Fibroblast of the conjunctiva (primary cell): ENCODE measurements around the gene PRODH.
"Not testable (repeated sequence)": the region's sequence is repeated elsewhere in the genome, so short reads cannot be mapped to it uniquely, and the experiment has no call there.

Experiments used
- DNase-seq: peaks from one replicate; pipeline ENCODE4 v3.0.0-alpha.2; 2010; ENCODE audit warnings: low read depth

The PRODH gene

GRCh38 chr22:18954303-18954989, 18.4 kb upstream of the PRODH start:
- not testable (repeated sequence) for DNase-seq

- not testable (repeated sequence) for DNase-seq
Observed at GRCh38 chr22:18953128-18953527, 17.0 kb upstream of the PRODH start.

- no peak for DNase-seq
Observed at GRCh38 chr22:18952022-18952421, 15.9 kb upstream of the PRODH start.

DNA sequence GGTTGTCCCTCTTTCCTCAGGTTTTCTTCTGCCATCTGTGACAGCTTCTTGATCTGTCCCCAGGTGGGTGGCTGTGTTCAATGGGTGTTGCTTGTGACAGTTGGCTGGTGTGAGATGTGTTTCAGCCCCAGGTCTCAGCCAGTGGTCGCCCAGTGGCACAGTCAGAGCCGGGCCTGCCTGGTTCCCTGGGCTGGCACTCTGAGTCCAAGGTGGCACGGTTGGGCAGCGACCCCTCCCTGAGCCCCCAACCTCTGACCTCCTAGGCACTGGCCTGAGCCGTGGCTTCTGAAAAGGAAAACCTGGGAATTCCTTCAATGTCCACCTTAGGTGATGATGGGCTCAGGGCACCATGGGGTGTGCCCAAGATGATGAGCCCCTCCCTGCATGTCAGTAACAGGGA, 14.0 kb upstream of the PRODH start:
- DNase-seq = no peak

- DNase-seq = no peak
Observed at GRCh38 chr22:18947905-18948304, 11.8 kb upstream of the PRODH start.

DNA sequence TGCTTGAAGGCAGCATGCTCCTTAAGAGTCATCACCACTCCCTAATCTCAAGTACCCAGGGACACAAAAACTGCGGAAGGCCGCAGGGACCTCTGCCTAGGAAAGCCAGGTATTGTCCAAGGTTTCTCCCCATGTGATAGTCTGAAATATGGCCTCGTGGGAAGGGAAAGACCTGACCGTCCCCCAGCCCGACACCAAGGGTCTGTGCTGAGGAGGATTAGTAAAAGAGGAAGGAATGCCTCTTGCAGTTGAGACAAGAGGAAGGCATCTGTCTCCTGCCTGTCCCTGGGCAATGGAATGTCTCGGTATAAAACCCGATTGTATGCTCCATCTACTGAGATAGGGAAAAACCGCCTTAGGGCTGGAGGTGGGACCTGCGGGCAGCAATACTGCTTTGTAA, 11.0 kb upstream of the PRODH start:
- DNase-seq = not testable (repeated sequence)

GRCh38 chr22:18938691-18939090, 2.6 kb upstream of the PRODH start:
- not testable (repeated sequence) for DNase-seq

DNA sequence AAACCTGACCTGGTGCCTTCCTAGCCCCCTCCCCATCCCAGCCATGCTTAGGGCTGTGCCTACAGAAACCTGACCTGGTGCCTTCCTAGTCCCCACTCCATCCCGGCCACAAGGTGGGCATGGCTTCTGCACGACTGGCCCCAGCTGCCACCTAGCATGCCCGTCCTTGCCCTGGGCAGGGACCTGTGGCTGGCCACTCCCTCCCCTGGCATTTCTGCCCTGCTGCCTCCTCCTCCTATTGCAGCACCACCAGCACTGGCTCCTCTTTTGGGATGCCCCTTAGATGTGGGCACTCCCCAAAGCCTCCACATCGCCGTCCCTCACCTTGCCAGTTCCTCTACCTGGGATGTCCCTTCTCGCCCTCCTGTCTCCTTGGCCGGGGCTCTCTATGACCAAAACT, 1.4 kb downstream of the PRODH start:
- DNase-seq = not testable (repeated sequence)

DNA sequence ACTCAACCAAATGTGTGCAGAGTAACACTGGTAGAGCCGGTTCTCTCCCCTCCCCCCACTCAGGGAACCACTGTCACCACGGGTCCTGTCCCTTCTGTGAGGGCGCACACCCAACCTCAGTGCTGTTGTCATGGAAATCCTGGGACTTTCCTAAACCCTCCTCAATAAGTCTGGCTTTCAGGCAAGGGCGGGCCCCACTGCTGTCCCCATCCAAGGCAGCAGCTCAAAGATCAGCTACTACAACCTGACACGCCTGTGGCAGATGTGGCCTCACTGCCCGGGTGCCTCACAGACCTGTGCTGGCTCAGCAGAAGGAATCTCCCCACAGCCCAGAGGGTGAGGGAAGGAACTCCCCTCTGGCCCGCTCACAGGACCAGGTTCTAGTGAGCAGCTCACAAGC, 2.2 kb downstream of the PRODH start:
- no peak for DNase-seq

DNA sequence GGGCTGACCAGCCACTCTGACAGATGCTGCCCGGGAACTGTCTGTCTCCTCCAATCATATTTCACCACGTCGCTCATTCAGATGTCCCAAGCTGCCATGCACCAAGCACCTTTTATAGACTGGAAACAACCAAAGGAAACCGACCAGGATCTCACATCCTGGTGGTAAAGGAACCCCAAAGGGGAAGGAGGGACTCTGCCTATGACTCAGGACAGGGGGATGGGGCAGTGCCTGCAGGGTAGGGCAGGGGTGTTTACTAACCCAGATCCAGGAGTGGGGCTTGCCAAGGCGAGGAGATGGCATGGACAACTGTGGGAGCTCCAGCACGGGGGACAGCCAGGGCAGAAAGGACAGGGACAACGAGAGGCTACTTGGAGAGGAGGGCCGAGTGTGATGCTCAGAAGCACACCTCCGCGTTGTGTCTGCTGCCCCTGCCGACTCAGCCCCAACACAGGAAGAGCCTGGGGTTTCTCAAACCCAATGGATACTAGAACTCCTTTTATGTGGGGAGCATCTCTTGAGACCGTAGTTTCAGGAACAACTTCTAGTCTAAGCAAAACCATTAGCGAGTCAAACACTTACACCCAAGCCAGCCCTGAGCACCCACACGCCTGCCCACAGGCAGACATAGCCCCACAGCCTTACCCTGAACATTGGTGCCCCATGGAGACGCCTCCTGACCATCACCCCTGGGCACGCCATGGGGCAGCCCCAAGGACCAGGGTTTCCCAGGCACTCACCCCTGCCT, 4.0 kb downstream of the PRODH start:
- DNase-seq = no peak

GRCh38 chr22:18929459-18929858, 6.6 kb downstream of the PRODH start:
- DNase-seq = no peak

DNA sequence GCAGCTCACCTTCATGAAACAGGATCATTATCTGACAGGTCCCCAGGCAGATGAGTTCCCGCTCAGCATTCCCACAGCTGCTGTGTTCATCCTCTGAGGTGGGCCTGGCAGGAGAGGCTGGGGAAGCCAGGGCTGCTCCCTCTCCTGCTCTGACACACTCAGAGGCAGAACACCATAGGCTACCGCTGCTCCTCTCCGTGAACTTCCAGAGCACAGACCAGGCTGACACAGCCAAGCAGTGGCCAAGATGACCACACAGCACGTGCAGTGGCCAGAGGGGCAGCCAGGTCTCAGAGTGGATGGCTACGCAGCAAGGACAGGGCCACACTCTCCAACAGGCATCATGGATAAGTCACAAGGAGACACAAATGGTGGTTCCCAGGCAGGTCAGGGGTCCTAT, 8.5 kb downstream of the PRODH start:
- no peak for DNase-seq

DNA sequence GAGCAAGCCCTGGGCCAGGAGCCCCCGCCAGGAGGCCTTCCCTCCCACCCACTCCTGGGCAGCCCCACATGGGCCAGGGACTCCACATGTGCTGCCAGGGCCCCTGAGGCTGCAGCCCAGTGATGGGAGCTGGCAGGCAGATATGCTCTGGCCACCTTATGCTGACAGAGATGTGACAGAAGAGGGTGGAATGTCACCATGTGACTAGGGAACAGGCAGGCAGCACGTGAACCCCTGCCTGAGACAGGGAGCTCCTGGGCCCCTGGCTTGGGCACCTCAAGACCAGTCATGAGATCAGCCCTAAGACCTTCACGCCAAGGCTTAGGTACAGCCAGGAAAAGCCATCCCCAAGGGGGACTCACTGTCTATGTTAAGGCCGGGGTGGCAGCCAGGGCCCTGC, 9.1 kb downstream of the PRODH start:
- DNase-seq = no peak

- DNase-seq = no peak
Observed at GRCh38 chr22:18925368-18926064, 10.6 kb downstream of the PRODH start.

DNA sequence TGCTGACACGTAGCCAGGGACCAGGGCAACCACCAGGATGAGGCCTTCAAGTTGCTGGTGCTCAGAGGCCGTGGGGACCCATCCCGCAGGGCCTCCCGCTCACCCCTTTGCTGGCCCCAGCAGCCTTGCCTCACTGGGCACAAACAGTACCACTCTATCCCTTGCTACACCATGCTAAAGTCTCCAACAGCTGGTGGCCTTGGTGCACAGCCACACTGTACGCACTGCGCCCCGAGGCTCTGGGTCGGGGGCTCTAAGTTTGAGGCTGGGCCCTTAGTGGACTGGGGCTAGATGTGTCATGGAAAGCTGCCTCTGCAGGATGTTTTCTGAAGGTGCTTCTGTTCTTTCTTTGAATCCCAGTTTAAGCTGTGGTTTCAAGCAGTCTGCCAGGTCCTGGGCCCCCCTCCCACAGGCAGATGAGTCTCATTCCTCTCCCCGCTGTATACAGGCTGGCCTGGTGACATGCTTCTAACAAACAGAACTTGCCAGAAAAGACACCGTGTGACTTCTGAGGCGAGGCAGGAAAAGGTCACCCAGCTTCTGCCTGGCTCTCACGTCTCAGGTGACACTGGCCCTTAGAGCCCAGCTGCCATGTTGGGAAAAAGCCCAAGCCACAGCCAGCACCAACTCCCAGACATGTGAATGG, 15.7 kb downstream of the PRODH start:
- not testable (repeated sequence) for DNase-seq

GRCh38 chr22:18917818-18918217, 18.3 kb downstream of the PRODH start:
- DNase-seq = not testable (repeated sequence)

GRCh38 chr22:18915550-18915949, 20.5 kb downstream of the PRODH start:
- not testable (repeated sequence) for DNase-seq

GRCh38 chr22:18914558-18914957, 21.5 kb downstream of the PRODH start:
- not testable (repeated sequence) for DNase-seq

GRCh38 chr22:18912264-18912946, 23.7 kb downstream of the PRODH start:
- DNase-seq = not testable (repeated sequence)

DNA sequence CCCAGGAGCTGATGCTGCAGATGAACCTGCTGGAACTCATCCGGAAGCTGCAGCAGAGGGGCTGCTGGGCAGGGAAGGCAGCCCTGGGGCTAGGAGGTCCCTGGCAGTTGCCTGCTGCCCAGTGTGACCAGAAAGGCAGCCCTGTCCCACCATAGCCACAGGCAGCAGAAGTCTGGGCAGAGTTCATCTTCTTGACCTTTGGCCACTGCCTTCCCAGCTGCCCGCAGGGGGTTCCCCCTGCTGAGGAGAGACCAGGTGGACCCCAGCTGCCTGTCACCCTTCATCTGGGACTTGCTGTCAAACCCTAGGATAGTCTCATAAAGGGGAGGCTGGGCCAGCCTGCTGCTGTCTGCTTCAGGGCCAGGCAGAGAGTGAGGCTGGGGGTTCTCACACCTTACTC, 24.6 kb downstream of the PRODH start:
- DNase-seq = not testable (repeated sequence)

DNA sequence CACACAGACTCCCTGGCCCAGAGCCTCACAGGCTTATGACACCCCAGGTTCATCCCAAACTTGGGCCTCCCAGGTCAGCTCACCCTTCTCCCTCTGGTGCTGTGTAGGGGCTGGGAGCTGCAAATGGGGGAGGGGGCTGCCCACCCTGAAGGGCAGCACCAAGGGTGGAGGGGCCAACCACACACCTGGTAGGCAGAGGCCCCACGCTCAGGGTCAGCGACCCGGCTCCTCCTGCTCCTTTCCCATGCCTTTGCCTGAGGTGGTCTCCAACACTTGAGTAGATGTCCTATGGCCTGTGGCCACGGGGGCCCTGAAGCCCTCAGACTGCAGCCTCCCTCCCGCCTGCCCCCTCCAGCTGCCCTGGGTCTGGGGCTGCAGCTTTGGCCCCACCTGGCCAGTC, 26.5 kb downstream of the PRODH start:
- no peak for DNase-seq

DNA sequence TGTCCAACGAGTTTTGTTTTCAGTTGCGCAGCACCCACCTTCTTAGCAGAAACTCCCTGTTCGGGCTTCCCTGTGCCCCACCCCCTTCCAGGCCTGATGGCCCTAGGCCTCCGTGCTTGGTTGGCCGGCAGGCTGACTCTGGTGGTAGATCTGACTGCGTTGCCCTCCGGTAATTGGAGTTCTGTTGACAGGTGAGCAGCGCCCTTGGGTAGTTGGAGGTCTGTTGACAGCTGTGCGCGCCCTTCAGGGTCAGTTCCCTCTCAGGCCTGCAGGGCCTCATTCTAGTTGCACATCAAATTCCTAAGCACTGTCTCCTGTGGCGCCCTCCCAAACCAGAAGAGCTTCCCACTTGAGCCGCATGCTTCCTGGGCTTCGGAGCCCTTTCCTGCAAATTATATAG, 29.2 kb downstream of the PRODH start:
- DNase-seq = no peak
